GM19372 (cell line): ENCODE results near the gene PREX1.

ENCODE experiments used
- ATAC-seq: cut with Tn5 transposase; IDR thresholded peaks from one replicate; pipeline ENCODE4 v1.9.1; 2021; ENCODE audit warnings: mild to moderate bottlenecking, low read depth, moderate library complexity; ENCODE audit not compliant: unreplicated experiment

PREX1 gene

GRCh38 chr20:48723308-48724264 lies 104.2 kb downstream of the PREX1 start:
- no peak for ATAC-seq

GRCh38 chr20:48722737-48723191 lies 105.0 kb downstream of the PREX1 start:
- ATAC-seq, result no peak

GRCh38 chr20:48722002-48722731 lies 105.6 kb downstream of the PREX1 start:
- no peak for ATAC-seq

- ATAC-seq, result no peak
These were observed 106.3 kb downstream of the PREX1 start for GRCh38 chr20:48721324-48722001.

GRCh38 chr20:48720256-48720985 lies 107.4 kb downstream of the PREX1 start:
- ATAC-seq, result no peak

GRCh38 chr20:48719598-48720255 lies 108.1 kb downstream of the PREX1 start:
- ATAC-seq, result no peak

- no peak for ATAC-seq
These were observed 108.8 kb downstream of the PREX1 start for GRCh38 chr20:48718786-48719578.

- ATAC-seq, result no peak
These were observed 110.0 kb downstream of the PREX1 start for GRCh38 chr20:48717680-48718223.

- ATAC-seq, result no peak
These were observed 110.6 kb downstream of the PREX1 start for GRCh38 chr20:48717095-48717672.

- ATAC-seq, result no peak
These were observed 111.3 kb downstream of the PREX1 start for GRCh38 chr20:48716541-48716940.

- ATAC-seq, result no peak
These were observed 111.7 kb downstream of the PREX1 start for GRCh38 chr20:48716086-48716485.

- no peak for ATAC-seq
These were observed 113.0 kb downstream of the PREX1 start for GRCh38 chr20:48714764-48715163.

GRCh38 chr20:48711696-48712464 lies 115.9 kb downstream of the PREX1 start:
- no peak for ATAC-seq

- no peak for ATAC-seq
These were observed 116.8 kb downstream of the PREX1 start for GRCh38 chr20:48711044-48711428.

- ATAC-seq, result no peak
These were observed 117.3 kb downstream of the PREX1 start for GRCh38 chr20:48710341-48711043.

- no peak for ATAC-seq
These were observed 118.1 kb downstream of the PREX1 start for GRCh38 chr20:48709744-48710143.
